H1 (cell line): ENCODE measurements around the gene TLE5. TPM values are rescaled to one million over a fixed set of nuclear protein-coding genes. Genes with fewer than 3 reads are reported as not detected.

ENCODE experiments used
- CTCF ChIA-PET: fragments of 300-600 bp; sonication (Branson Sonifier 250); formaldehyde crosslinking; loops from one replicate; lab custom pipeline; 2021; ENCODE audit not compliant: partially characterized antibody; lab: Charles Lee
- POLR2A ChIA-PET: fragments of 300-600 bp; sonication (Branson Sonifier 250); formaldehyde crosslinking; loops from one replicate; lab custom pipeline; 2021; ENCODE audit warnings: inconsistent platforms; ENCODE audit not compliant: partially characterized antibody; lab: Charles Lee
- DNase-seq, 2 experiments: peaks; one replicate each; pipeline versions ENCODE4 v3.0.0 to v3.0.0-alpha.2; 2010 to 2022; ENCODE audit warnings: low spot score in 2 of 2, low read depth in 1 of 2, mixed read lengths in 1 of 2
- FAIRE-seq: peaks from 2 replicates; lab custom pipeline; 2011; peaks lifted over from hg19 to GRCh38; lab: Jason Lieb, UNC
- H2AFZ ChIP-seq: 2 replicates; pipeline ENCODE4 v1.8.1; 2012; ENCODE audit warnings: low read length, inconsistent platforms
- H2AK5ac ChIP-seq: 2 replicates; pipeline ENCODE4 v1.6.1; 2013; ENCODE audit warnings: low read depth, low read length
- H2BK120ac ChIP-seq: replicated peaks from 2 replicates; pipeline ENCODE3; 2013; ENCODE audit warnings: low read depth, low read length, inconsistent platforms
- H2BK12ac ChIP-seq: 2 replicates; pipeline ENCODE4 v1.6.1; 2013; ENCODE audit warnings: low read depth, low read length
- H2BK15ac ChIP-seq: 2 replicates; pipeline ENCODE4 v1.6.1; 2013; ENCODE audit warnings: low read length
- H2BK20ac ChIP-seq: 2 replicates; pipeline ENCODE4 v1.6.1; 2013; ENCODE audit warnings: low read length
- H2BK5ac ChIP-seq: 2 replicates; pipeline ENCODE4 v1.6.1; 2013; ENCODE audit warnings: low read depth, low read length
- H3K14ac ChIP-seq: 2 replicates; pipeline ENCODE4 v1.6.1; 2013; ENCODE audit warnings: inconsistent platforms; ENCODE audit not compliant: insufficient read length
- H3K18ac ChIP-seq: 2 replicates; pipeline ENCODE4 v1.6.1; 2013; ENCODE audit warnings: low read length; ENCODE audit errors: extremely low read depth
- H3K23ac ChIP-seq: 2 replicates; pipeline ENCODE4 v1.6.1; 2013; ENCODE audit warnings: inconsistent platforms; ENCODE audit not compliant: insufficient read length
- H3K23me2 ChIP-seq: 2 replicates; pipeline ENCODE4 v1.6.1; 2013; ENCODE audit warnings: low read depth, low read length
- H3K27ac ChIP-seq: 2 replicates; pipeline ENCODE4 v1.6.1; 2011; ENCODE audit warnings: low read depth, low read length, inconsistent platforms
- H3K27me3 ChIP-seq, 4 experiments: replicated peaks in 1 of 4; 1 replicate in 1 of 4; 2 replicates in 3 of 4; pipeline versions ENCODE4 v1.6.1 to v1.8.1; 2011 to 2013; ENCODE audit warnings: low read length in 3 of 4, mild to moderate bottlenecking in 3 of 4, inconsistent platforms in 2 of 4, mixed read lengths in 2 of 4, moderate library complexity in 1 of 4; ENCODE audit not compliant: control insufficient read depth in 3 of 4, insufficient read depth in 3 of 4; ENCODE audit errors: extremely low read depth in 1 of 4
- H3K36me3 ChIP-seq, 4 experiments: 2 replicates each; pipeline versions ENCODE4 v1.6.1 to v1.8.1; 2011 to 2013; ENCODE audit warnings: mild to moderate bottlenecking in 4 of 4, low read length in 3 of 4, moderate library complexity in 2 of 4, control low read depth in 1 of 4, inconsistent platforms in 1 of 4; ENCODE audit not compliant: insufficient read depth in 4 of 4, control insufficient read depth in 2 of 4
- H3K4ac ChIP-seq: replicated peaks from 2 replicates; pipeline ENCODE3; 2013; ENCODE audit warnings: low read length, low read depth, mixed read lengths, inconsistent platforms; ENCODE audit not compliant: insufficient read length
- H3K4me1 ChIP-seq, 4 experiments: replicated peaks in 1 of 4; 1 replicate in 1 of 4; 2 replicates in 3 of 4; pipeline versions ENCODE4 v1.6.1 to v1.8.1; 2011 to 2013; ENCODE audit warnings: low read length in 3 of 4, inconsistent platforms in 2 of 4, mixed read lengths in 1 of 4; ENCODE audit not compliant: insufficient read depth in 4 of 4, control insufficient read depth in 3 of 4
- H3K4me2 ChIP-seq, 2 experiments: 2 replicates each; pipeline versions ENCODE4 v1.6.1 to v1.8.1; 2011 to 2013; ENCODE audit warnings: low read depth in 2 of 2, low read length in 2 of 2, control low read depth in 1 of 2, inconsistent platforms in 1 of 2, mild to moderate bottlenecking in 1 of 2; ENCODE audit not compliant: insufficient read depth in 1 of 2
- H3K4me3 ChIP-seq, 4 experiments: fragments of 200-600, 300-600 bp in 1 of 4; sonication (generic), shearing (Covaris generic), sonication (Bioruptor Twin) in 1 of 4; 2 replicates each; pipeline versions ENCODE4 v1.5.1 to v1.8.1; 2011 to 2016; ENCODE audit warnings: low read length in 4 of 4, low read depth in 3 of 4, control low read depth in 2 of 4, inconsistent platforms in 2 of 4, mild to moderate bottlenecking in 2 of 4, mixed read lengths in 1 of 4, moderate library complexity in 1 of 4; ENCODE audit not compliant: insufficient read depth in 2 of 4; ENCODE audit errors: extremely low read depth in 1 of 4
- H3K56ac ChIP-seq: replicated peaks from 2 replicates; pipeline ENCODE3; 2013; ENCODE audit warnings: low read depth, mild to moderate bottlenecking, mixed read lengths, low read length, inconsistent platforms; ENCODE audit not compliant: insufficient read length
- H3K79me1 ChIP-seq: 2 replicates; pipeline ENCODE4 v1.6.1; 2013; ENCODE audit warnings: low read depth, low read length, control low read depth
- H3K79me2 ChIP-seq, 2 experiments: 2 replicates each; pipeline versions ENCODE4 v1.6.1 to v1.8.1; 2012 to 2013; ENCODE audit warnings: low read length in 2 of 2, mild to moderate bottlenecking in 2 of 2, inconsistent platforms in 1 of 2; ENCODE audit not compliant: insufficient read depth in 2 of 2, control insufficient read depth in 1 of 2
- H3K9ac ChIP-seq, 4 experiments: replicated peaks in 1 of 4; 1 replicate in 1 of 4; 2 replicates in 3 of 4; pipeline versions ENCODE4 v1.6.1 to v1.8.1; 2011 to 2013; ENCODE audit warnings: low read depth in 3 of 4, low read length in 3 of 4, control low read depth in 2 of 4, mild to moderate bottlenecking in 2 of 4, moderate library complexity in 2 of 4, inconsistent platforms in 1 of 4; ENCODE audit errors: extremely low read depth in 1 of 4
- H3K9me3 ChIP-seq, 2 experiments: 2 replicates each; pipeline versions ENCODE4 v1.6.1 to v1.8.1; 2012 to 2013; ENCODE audit warnings: mild to moderate bottlenecking in 2 of 2, moderate library complexity in 2 of 2, control low read depth in 1 of 2, inconsistent platforms in 1 of 2, low read depth in 1 of 2, low read length in 1 of 2, mixed read lengths in 1 of 2; ENCODE audit not compliant: insufficient read depth in 2 of 2
- H4K20me1 ChIP-seq, 2 experiments: replicated peaks in 1 of 2; 2 replicates each; pipeline versions ENCODE3 to v1.8.1; 2011 to 2013; ENCODE audit warnings: inconsistent platforms in 2 of 2, low read length in 2 of 2, mild to moderate bottlenecking in 1 of 2; ENCODE audit not compliant: insufficient read depth in 2 of 2, control insufficient read depth in 1 of 2
- H4K5ac ChIP-seq: 2 replicates; pipeline ENCODE4 v1.6.1; 2013; ENCODE audit warnings: low read length, low read depth, mixed read lengths, inconsistent platforms; ENCODE audit not compliant: insufficient read length
- H4K8ac ChIP-seq: 2 replicates; pipeline ENCODE4 v1.8.0; 2013; ENCODE audit warnings: mild to moderate bottlenecking, moderate library complexity, low read length, inconsistent platforms; ENCODE audit not compliant: insufficient read depth; ENCODE audit errors: extremely low read depth
- H4K91ac ChIP-seq: replicated peaks from 2 replicates; pipeline ENCODE3; 2013; ENCODE audit warnings: low read length, mixed read lengths, inconsistent platforms; ENCODE audit not compliant: insufficient read length
- ATF3 ChIP-seq: IDR thresholded peaks from 2 replicates; pipeline ENCODE4 v1.6.1; 2011; ENCODE audit warnings: low read depth, mild to moderate bottlenecking, low read length; ENCODE audit not compliant: insufficient read depth
- BACH1 ChIP-seq: IDR thresholded peaks from 2 replicates; pipeline ENCODE4 v1.6.1; 2012; ENCODE audit warnings: low read length, improper control_type of control experiment
- CHD2 ChIP-seq: IDR thresholded peaks from 2 replicates; pipeline ENCODE4 v1.6.1; 2012; ENCODE audit warnings: low read length, improper control_type of control experiment
- E2F6 ChIP-seq: IDR thresholded peaks from 2 replicates; pipeline ENCODE4 v1.6.1; 2012; ENCODE audit warnings: inconsistent platforms
- GTF2F1 ChIP-seq: IDR thresholded peaks from 2 replicates; pipeline ENCODE4 v1.6.1; 2012; ENCODE audit warnings: low read depth, low read length, improper control_type of control experiment, borderline replicate concordance
- HDAC6 ChIP-seq: IDR thresholded peaks from one replicate; pipeline ENCODE4 v1.7.1; 2012; ENCODE audit warnings: low read depth, mild to moderate bottlenecking, inconsistent platforms, low read length, moderate library complexity
- KDM4A ChIP-seq: IDR thresholded peaks from one replicate; pipeline ENCODE4 v1.7.1; 2012; ENCODE audit warnings: low read depth, mild to moderate bottlenecking, moderate library complexity, low read length, inconsistent platforms; ENCODE audit not compliant: severe bottlenecking
- NRF1 ChIP-seq: IDR thresholded peaks from 2 replicates; pipeline ENCODE4 v1.6.1; 2011; ENCODE audit warnings: mild to moderate bottlenecking, low read depth, low read length, improper control_type of control experiment
- RAD21 ChIP-seq, 2 experiments: IDR thresholded peaks in 1 of 2; conservative IDR thresholded peaks in 1 of 2; 2 replicates each; pipeline ENCODE4 v1.6.1; 2011; ENCODE audit warnings: low read depth in 2 of 2, low read length in 2 of 2, improper control_type of control experiment in 1 of 2, inconsistent platforms in 1 of 2, mild to moderate bottlenecking in 1 of 2, moderate library complexity in 1 of 2
- SP1 ChIP-seq: IDR thresholded peaks from 2 replicates; pipeline ENCODE4 v1.6.1; 2011; ENCODE audit warnings: low read depth, low read length
- TAF1 ChIP-seq: IDR thresholded peaks from 2 replicates; pipeline ENCODE4 v1.6.1; 2011; ENCODE audit warnings: mild to moderate bottlenecking, low read depth, low read length
- TCF12 ChIP-seq: IDR thresholded peaks from 2 replicates; pipeline ENCODE4 v1.6.1; 2011; ENCODE audit warnings: low read depth, mild to moderate bottlenecking, low read length
- ZNF274 ChIP-seq: IDR thresholded peaks from 2 replicates; pipeline ENCODE4 v1.7.0; 2012; ENCODE audit warnings: low read length, borderline replicate concordance; ENCODE audit errors: extremely low read depth
- WGBS, 2 experiments: shearing (Covaris generic) in 1 of 2; methylation state at CpG; one replicate each; pipeline versions ENCODE4 v1.1.6 to v1.1.7; 2013 to 2015; ENCODE audit warnings: low lambda C conversion rate in 2 of 2, mixed read lengths in 2 of 2, inconsistent platforms in 1 of 2, low coverage in 1 of 2, missing lambda C conversion rate in 1 of 2; ENCODE audit not compliant: insufficient replicate concordance in 2 of 2, insufficient coverage in 1 of 2, insufficient read length in 1 of 2; ENCODE audit errors: extremely low coverage in 1 of 2, missing lambda C conversion rate in 1 of 2; 5-methylcytosine and 5-hydroxymethylcytosine counted together
- polyA plus RNA-seq, 7 experiments: library from polyadenylated mRNA; depleted of rRNA in 3 of 7; stranded (reverse) in 5 of 7; unstranded in 2 of 7; fragments of >200 nt in 5 of 7; fragments of 200-250 nt in 2 of 7; gene quantifications; 1 replicate in 5 of 7; 2 replicates in 1 of 7; 4 replicates in 1 of 7; pipeline versions ENCODE4 v1.2.1 to v1.2.3, GENCODE V29; 2011 to 2013; ENCODE audit warnings: missing spikeins in 2 of 7, mixed read lengths in 2 of 7
- total RNA-seq: library from RNA; stranded (reverse); fragmentation: NEBNext Ultra II Directional; extraction: Animal tissue kit (Norgen Biotek cat#: 25700); gene quantifications from 2 replicates; pipeline ENCODE4 v1.2.1, GENCODE V29; 2021

TLE5 gene
- total and polyA plus RNA-seq, 2 of the 8 experiments (the other 6 are each of a cell fraction or from before 2014, with no cell fraction given) = 187 to 285 TPM

- no peak overlapping the region for H2BK120ac ChIP-seq
- no peak overlapping the region for H2BK20ac ChIP-seq
- no peak overlapping the region for H4K5ac ChIP-seq
- ChIA-PET CTCF (interaction anchor here (0.6 to 20.0 kb wide), 17 partner anchors 9 to 149 kb away, joined by 3 to 339 read pairs (median 7); no protein-coding TSS in a partner anchor), POLR2A (no interaction called here)
- H3K4me2 ChIP-seq = no peak overlapping the region
- H4K91ac ChIP-seq = no peak overlapping the region
- H3K27me3 ChIP-seq = peaks cover 0 to 2% (median 0%) of the 10 kb centered on the region in 4 experiments; a peak in 1 of 7 replicates
- H3K23me2 ChIP-seq = no peaks in the 10 kb centered on the region
- no peak overlapping the region for H2BK12ac ChIP-seq
- H3K23ac ChIP-seq = no peak overlapping the region
- H4K20me1 ChIP-seq = peaks cover 6 to 18% of the 10 kb centered on the region in 2 experiments
- WGBS, 2 experiments = 92% methylated on average over 7 of the region's 7 CpGs; no CpG with 5 or more reads in 1 of the 2 experiments
- peaks cover 8% of the 10 kb centered on the region; the same call in 1 of the 2 replicates for H3K79me1 ChIP-seq
- H2BK15ac ChIP-seq = no peak overlapping the region
- H3K79me2 ChIP-seq = peaks cover 0 to 43% of the 10 kb centered on the region in 2 experiments; a peak in 3 of 4 replicates
- H3K4me1 ChIP-seq = peaks cover 0 to 5% (median 2%) of the 10 kb centered on the region in 4 experiments; a peak in 5 of 7 replicates
- no peak overlapping the region for H3K56ac ChIP-seq
- H2BK5ac ChIP-seq = no peak overlapping the region
- H3K4me3 ChIP-seq = no peak overlapping the region
- H3K18ac ChIP-seq = no peak overlapping the region
- no peaks in the 10 kb centered on the region for H3K9me3 ChIP-seq
- H2AFZ ChIP-seq = no peak overlapping the region
- 0 out of 2 replicates have a peak overlapping the region, but pooled peaks have one; percentile 24 for H2AK5ac ChIP-seq
- no peak overlapping the region for H4K8ac ChIP-seq
- no peaks in the 10 kb centered on the region for H3K36me3 ChIP-seq
- no peak overlapping the region for H3K9ac ChIP-seq
- DNase-seq = no peak
- H3K4ac ChIP-seq = no peak overlapping the region
- no peak for FAIRE-seq
- H3K27ac ChIP-seq = no peak overlapping the region
- H3K14ac ChIP-seq = no peak overlapping the region
- TF ChIP-seq SP1 (no peak), NRF1 (no peak), GTF2F1 (no peak), E2F6 (no peak), KDM4A (no peak), HDAC6 (no peak), BACH1 (no peak), TAF1 (no peak), RAD21 (IDR thresholded peaks at IDR 0.05 in 1 of 2, conservative IDR thresholded peaks at IDR 0.05 in 1 of 2; ENCODE audit: low read depth in 2 of 2, low read length in 2 of 2) (no peak), CHD2 (no peak), ATF3 (no peak), TCF12 (no peak), ZNF274 (no peak)
Measured at GRCh38 chr19:3107658-3108057, 45.4 kb upstream of the TLE5 start.
